GM12878 (cell line): ENCODE measurements around the gene ZXDC. TPM values are rescaled to one million over a fixed set of nuclear protein-coding genes. Genes with fewer than 3 reads are reported as not detected.

Experiments used
- ATAC-seq: fragments of 200-7000 bp; cut with Tn5 transposase; 3 replicates; pipeline ENCODE4 v1.9.1; 2020; ENCODE audit warnings: mild to moderate bottlenecking, moderate library complexity
- BruUV-seq: library from RNA; stranded (reverse); fragments of 400-500 nt; replicated peaks from 2 replicates; lab custom pipeline; 2021; lab: Mats Ljungman, UMichigan
- CTCF ChIA-PET: fragments of 300-600 bp; sonication (Branson Sonifier 250); formaldehyde crosslinking; extraction: SDS; loops from one replicate; lab custom pipeline; 2021; ENCODE audit warnings: inconsistent platforms; lab: Yijun Ruan, JAX
- POLR2A ChIA-PET: fragments of 350-600 bp; formaldehyde crosslinking; extraction: SDS; loops from one replicate; lab custom pipeline; 2021; ENCODE audit warnings: inconsistent platforms; lab: Charles Lee
- RAD21 ChIA-PET: fragments of 300-600 bp; sonication (Branson Sonifier 250); formaldehyde crosslinking; loops from one replicate; lab custom pipeline; 2023; ENCODE audit warnings: antibody characterized with exemption; ENCODE audit not compliant: unreplicated experiment; lab: Charles Lee
- SMC1A ChIA-PET: fragments of 300-600 bp; sonication (Branson Sonifier 250); formaldehyde crosslinking; loops from one replicate; lab custom pipeline; 2023; ENCODE audit not compliant: unreplicated experiment, uncharacterized antibody; lab: Charles Lee
- DNase-seq: peaks from one replicate; pipeline ENCODE4 v3.0.0-alpha.2; 2011; ENCODE audit warnings: low read depth, low spot score
- FAIRE-seq: peaks from 3 replicates; lab custom pipeline; 2011; peaks lifted over from hg19 to GRCh38; lab: Jason Lieb, UNC
- H2AFZ ChIP-seq: 2 replicates; pipeline ENCODE4 v1.6.0; 2011; ENCODE audit warnings: low read depth, low read length, control low read depth; ENCODE audit not compliant: control insufficient read depth
- H3K27ac ChIP-seq: 2 replicates; pipeline ENCODE4 v1.5.1; 2011; ENCODE audit warnings: control low read depth; ENCODE audit not compliant: control insufficient read depth, insufficient read depth
- H3K27me3 ChIP-seq, 2 experiments: replicated peaks in 1 of 2; 2 replicates each; pipeline versions ENCODE4 v1.6.0 to v1.6.1; 2011; ENCODE audit warnings: low read length in 1 of 2; ENCODE audit not compliant: control insufficient read depth in 2 of 2, insufficient read depth in 2 of 2
- H3K36me3 ChIP-seq, 2 experiments: 2 replicates each; pipeline ENCODE4 v1.5.1; 2011; ENCODE audit warnings: low read length in 1 of 2; ENCODE audit not compliant: control insufficient read depth in 2 of 2, insufficient read depth in 2 of 2
- H3K4me1 ChIP-seq: 2 replicates; pipeline ENCODE4 v1.6.1; 2011; ENCODE audit warnings: mild to moderate bottlenecking, low read length, moderate library complexity, mixed read lengths; ENCODE audit not compliant: control insufficient read depth, insufficient read depth
- H3K4me2 ChIP-seq: 2 replicates; pipeline ENCODE4 v1.6.0; 2011; ENCODE audit warnings: control low read depth; ENCODE audit not compliant: control insufficient read depth, insufficient read depth
- H3K4me3 ChIP-seq: fragments of 200-600 bp; sonication (generic); 2 replicates; pipeline ENCODE4 v1.5.1; 2016
- H3K79me2 ChIP-seq: 2 replicates; pipeline ENCODE4 v1.6.0; 2011; ENCODE audit warnings: low read length; ENCODE audit not compliant: control insufficient read depth, insufficient read depth
- H3K9ac ChIP-seq: 2 replicates; pipeline ENCODE4 v1.8.0; 2011; ENCODE audit warnings: low read length, control low read depth, mixed read lengths; ENCODE audit not compliant: control insufficient read depth, insufficient read depth
- H3K9me3 ChIP-seq: replicated peaks from 3 replicates; pipeline ENCODE4 v1.5.1; 2011; ENCODE audit warnings: mild to moderate bottlenecking, low read length; ENCODE audit not compliant: control insufficient read depth, insufficient read depth
- H4K20me1 ChIP-seq: 2 replicates; pipeline ENCODE4 v1.6.0; 2011; ENCODE audit not compliant: control insufficient read depth, insufficient read depth
- BMI1 ChIP-seq: fragments of 450-650 bp; IDR thresholded peaks from 2 replicates; pipeline ENCODE4 v1.6.1; 2016; ENCODE audit warnings: mild to moderate bottlenecking, moderate library complexity, borderline replicate concordance
- CBX5 ChIP-seq: sonication (generic); IDR thresholded peaks from 2 replicates; pipeline ENCODE4 v1.6.1; 2016; ENCODE audit warnings: low read depth, moderate library complexity, mild to moderate bottlenecking, inconsistent platforms
- CHD1 ChIP-seq: IDR thresholded peaks from 2 replicates; pipeline ENCODE4 v1.6.1; 2012; ENCODE audit warnings: low read depth, low read length, improper control_type of control experiment
- EZH2 ChIP-seq: IDR thresholded peaks from 2 replicates; pipeline ENCODE4 v1.6.1; 2012; ENCODE audit warnings: low read depth, mild to moderate bottlenecking, control low read depth, inconsistent platforms, low read length, borderline replicate concordance; ENCODE audit not compliant: control insufficient read depth
- MEF2A ChIP-seq: IDR thresholded peaks from 2 replicates; pipeline ENCODE4 v1.6.1; 2011; ENCODE audit warnings: low read depth, mild to moderate bottlenecking, low read length, moderate library complexity; ENCODE audit not compliant: insufficient read depth
- NFXL1 ChIP-seq: fragments of 450-650 bp; IDR thresholded peaks from 2 replicates; pipeline ENCODE4 v1.6.1; 2017; ENCODE audit warnings: antibody characterized with exemption, mild to moderate bottlenecking, borderline replicate concordance
- NFYA ChIP-seq: IDR thresholded peaks from 2 replicates; pipeline ENCODE4 v1.6.1; 2011; ENCODE audit warnings: low read depth, mild to moderate bottlenecking, low read length, improper control_type of control experiment, borderline replicate concordance
- NR2C2 ChIP-seq: IDR thresholded peaks from 2 replicates; pipeline ENCODE4 v1.6.1; 2011; ENCODE audit warnings: borderline replicate concordance, low read depth; ENCODE audit not compliant: control insufficient read depth, insufficient read length
- NR2F1 ChIP-seq: fragments of 450-650 bp; conservative IDR thresholded peaks from 2 replicates; pipeline ENCODE4 v1.6.1; 2017; ENCODE audit warnings: mild to moderate bottlenecking
- RAD21 ChIP-seq: IDR thresholded peaks from 2 replicates; pipeline ENCODE4 v1.6.1; 2011; ENCODE audit warnings: mild to moderate bottlenecking, low read depth, low read length, moderate library complexity; ENCODE audit not compliant: insufficient read depth
- RELA ChIP-seq: fragments of 450-650 bp; IDR thresholded peaks from 2 replicates; pipeline ENCODE4 v1.8.0; 2014; ENCODE audit warnings: borderline replicate concordance; ENCODE audit not compliant: partially characterized antibody
- SMAD1 ChIP-seq: fragments of 450-650 bp; IDR thresholded peaks from 2 replicates; pipeline ENCODE4 v1.6.1; 2018; ENCODE audit warnings: mild to moderate bottlenecking, low read depth; ENCODE audit not compliant: partially characterized antibody
- SMARCA5 ChIP-seq: fragments of 450-650 bp; IDR thresholded peaks from 2 replicates; pipeline ENCODE4 v1.6.1; 2017; ENCODE audit warnings: mild to moderate bottlenecking
- SMC3 ChIP-seq: IDR thresholded peaks from 2 replicates; pipeline ENCODE4 v1.6.1; 2011; ENCODE audit warnings: low read length, improper control_type of control experiment, borderline replicate concordance
- ZBED1 ChIP-seq: IDR thresholded peaks from 2 replicates; pipeline ENCODE4 v1.6.1; 2016; ENCODE audit warnings: borderline replicate concordance
- WGBS: methylation state at CpG from one replicate; pipeline ENCODE4 v1.1.6; 2016; ENCODE audit warnings: low lambda C conversion rate; ENCODE audit not compliant: insufficient replicate concordance, insufficient coverage; ENCODE audit errors: missing lambda C conversion rate; 5-methylcytosine and 5-hydroxymethylcytosine counted together
- in situ Hi-C: fragments of 300-500 bp; cut with MboI; formaldehyde crosslinking; loops from 9 replicates; pipeline ENCODE4 v1.14.3; 2018; ENCODE audit warnings: mixed read lengths
- intact Hi-C: fragments of 100-400 bp; cut with micrococcal nuclease; formaldehyde crosslinking; loops from one replicate; pipeline ENCODE4 v1.14.2; 2022; ENCODE audit not compliant: unreplicated experiment
- polyA plus RNA-seq, 11 experiments: library from polyadenylated mRNA; depleted of rRNA in 4 of 11; unstranded in 6 of 11; stranded (reverse) in 5 of 11; fragments of >200 nt; fragmentation: Nextera tagmentation in 4 of 11; fragmentation: Illumina TruSeq in 1 of 11; extraction: Ambion mirVana in 4 of 11; extraction: Trizol in 1 of 11; gene quantifications; 1 replicate in 1 of 11; 2 replicates in 10 of 11; pipeline versions ENCODE4 v1.2.1 to v1.2.3, GENCODE V29; 2011 to 2016; ENCODE audit warnings: inconsistent platforms in 2 of 11, missing spikeins in 2 of 11, low read depth in 1 of 11
- total RNA-seq, 4 experiments: library from RNA; depleted of rRNA in 3 of 4; stranded (reverse); fragments of >200 nt in 3 of 4; fragmentation: Illumina TruSeq in 1 of 4; extraction: Trizol in 1 of 4; gene quantifications; 2 replicates each; pipeline versions ENCODE4 v1.2.1 to v1.2.3, GENCODE V29; 2013 to 2021
- TF ChIP-seq, protein P1 (sequence below): fragments of 150-350 bp; IDR thresholded peaks from 2 replicates; pipeline ENCODE4 v1.6.1; 2014; ENCODE audit warnings: mild to moderate bottlenecking, low read depth, low read length
- TF ChIP-seq, protein P2 (sequence below): fragments of 450-650 bp; IDR thresholded peaks from 2 replicates; pipeline ENCODE4 v1.6.1; 2017; ENCODE audit warnings: mild to moderate bottlenecking, moderate library complexity

The ZXDC gene
- total and polyA plus RNA-seq, 10 of the 15 experiments (the other 5 are each of a cell fraction or from before 2014, with no cell fraction given) = 0.72 to 15.3 (median 8.5) TPM

DNA sequence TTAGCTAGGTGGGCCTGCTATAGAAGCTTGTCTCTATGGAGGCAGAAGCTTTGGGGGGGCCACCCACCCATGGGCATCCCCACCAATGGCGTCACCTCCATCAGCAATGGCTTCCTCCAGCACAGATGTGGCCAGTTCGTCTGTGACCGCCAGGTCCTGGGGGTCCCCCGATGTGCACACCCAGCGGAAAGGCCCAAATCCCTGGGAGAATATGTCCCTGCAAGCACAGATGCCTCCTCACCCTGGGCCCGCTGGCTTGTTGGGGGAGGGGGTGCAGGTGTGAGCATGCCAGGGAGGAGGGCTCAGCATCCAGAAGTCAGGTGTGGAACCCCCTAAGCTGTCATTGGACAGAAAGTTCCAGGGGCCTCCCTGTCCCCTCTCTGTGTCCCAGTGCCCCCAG lies 22.3 kb upstream of the ZXDC start:
- 60% methylated on average over 6 of the region's 6 CpGs for WGBS
- FAIRE-seq (no peak), DNase-seq (no peak), ATAC-seq (no peak)
- SMC1A ChIA-PET = no interaction called here
- intact Hi-C loops (no loop called here), in situ Hi-C loops (no loop called here)
- no peak overlapping the region for H2AFZ ChIP-seq
- H3K27me3 ChIP-seq = no peaks in the 10 kb centered on the region
- no peaks in the 10 kb centered on the region for H3K9me3 ChIP-seq
- no peaks in the 10 kb centered on the region for H4K20me1 ChIP-seq
- no peak overlapping the region for H3K4me3 ChIP-seq
- H3K9ac ChIP-seq = no peak overlapping the region
- POLR2A ChIA-PET = no interaction called here
- H3K36me3 ChIP-seq = no peaks in the 10 kb centered on the region
- TF ChIP-seq NR2F1 (no peak), ZBED1 (no peak), RAD21 (no peak), RELA (no peak), CBX5 (no peak), NR2C2 (no peak), SMARCA5 (no peak), SMAD1 (no peak), NFYA (no peak), EZH2 (no peak), NFXL1 (no peak), SMC3 (no peak), CHD1 (no peak), BMI1 (no peak), MEF2A (no peak)
- TF ChIP-seq, protein P1, sequence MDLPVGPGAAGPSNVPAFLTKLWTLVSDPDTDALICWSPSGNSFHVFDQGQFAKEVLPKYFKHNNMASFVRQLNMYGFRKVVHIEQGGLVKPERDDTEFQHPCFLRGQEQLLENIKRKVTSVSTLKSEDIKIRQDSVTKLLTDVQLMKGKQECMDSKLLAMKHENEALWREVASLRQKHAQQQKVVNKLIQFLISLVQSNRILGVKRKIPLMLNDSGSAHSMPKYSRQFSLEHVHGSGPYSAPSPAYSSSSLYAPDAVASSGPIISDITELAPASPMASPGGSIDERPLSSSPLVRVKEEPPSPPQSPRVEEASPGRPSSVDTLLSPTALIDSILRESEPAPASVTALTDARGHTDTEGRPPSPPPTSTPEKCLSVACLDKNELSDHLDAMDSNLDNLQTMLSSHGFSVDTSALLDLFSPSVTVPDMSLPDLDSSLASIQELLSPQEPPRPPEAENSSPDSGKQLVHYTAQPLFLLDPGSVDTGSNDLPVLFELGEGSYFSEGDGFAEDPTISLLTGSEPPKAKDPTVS = no peak
- TF ChIP-seq, protein P2, sequence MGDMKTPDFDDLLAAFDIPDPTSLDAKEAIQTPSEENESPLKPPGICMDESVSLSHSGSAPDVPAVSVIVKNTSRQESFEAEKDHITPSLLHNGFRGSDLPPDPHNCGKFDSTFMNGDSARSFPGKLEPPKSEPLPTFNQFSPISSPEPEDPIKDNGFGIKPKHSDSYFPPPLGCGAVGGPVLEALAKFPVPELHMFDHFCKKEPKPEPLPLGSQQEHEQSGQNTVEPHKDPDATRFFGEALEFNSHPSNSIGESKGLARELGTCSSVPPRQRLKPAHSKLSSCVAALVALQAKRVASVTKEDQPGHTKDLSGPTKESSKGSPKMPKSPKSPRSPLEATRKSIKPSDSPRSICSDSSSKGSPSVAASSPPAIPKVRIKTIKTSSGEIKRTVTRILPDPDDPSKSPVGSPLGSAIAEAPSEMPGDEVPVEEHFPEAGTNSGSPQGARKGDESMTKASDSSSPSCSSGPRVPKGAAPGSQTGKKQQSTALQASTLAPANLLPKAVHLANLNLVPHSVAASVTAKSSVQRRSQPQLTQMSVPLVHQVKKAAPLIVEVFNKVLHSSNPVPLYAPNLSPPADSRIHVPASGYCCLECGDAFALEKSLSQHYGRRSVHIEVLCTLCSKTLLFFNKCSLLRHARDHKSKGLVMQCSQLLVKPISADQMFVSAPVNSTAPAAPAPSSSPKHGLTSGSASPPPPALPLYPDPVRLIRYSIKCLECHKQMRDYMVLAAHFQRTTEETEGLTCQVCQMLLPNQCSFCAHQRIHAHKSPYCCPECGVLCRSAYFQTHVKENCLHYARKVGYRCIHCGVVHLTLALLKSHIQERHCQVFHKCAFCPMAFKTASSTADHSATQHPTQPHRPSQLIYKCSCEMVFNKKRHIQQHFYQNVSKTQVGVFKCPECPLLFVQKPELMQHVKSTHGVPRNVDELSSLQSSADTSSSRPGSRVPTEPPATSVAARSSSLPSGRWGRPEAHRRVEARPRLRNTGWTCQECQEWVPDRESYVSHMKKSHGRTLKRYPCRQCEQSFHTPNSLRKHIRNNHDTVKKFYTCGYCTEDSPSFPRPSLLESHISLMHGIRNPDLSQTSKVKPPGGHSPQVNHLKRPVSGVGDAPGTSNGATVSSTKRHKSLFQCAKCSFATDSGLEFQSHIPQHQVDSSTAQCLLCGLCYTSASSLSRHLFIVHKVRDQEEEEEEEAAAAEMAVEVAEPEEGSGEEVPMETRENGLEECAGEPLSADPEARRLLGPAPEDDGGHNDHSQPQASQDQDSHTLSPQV = no peak
- no TSS peak for BruUV-seq
- H3K4me1 ChIP-seq = no peaks in the 10 kb centered on the region
- RAD21 ChIA-PET = no interaction called here
- no peak overlapping the region for H3K4me2 ChIP-seq
- CTCF ChIA-PET = no interaction called here
- no peak overlapping the region for H3K27ac ChIP-seq
- H3K79me2 ChIP-seq = no peaks in the 10 kb centered on the region
